Parathyroid adenoma (tissue), 2 donors: ENCODE measurements around the gene CNNM4.

ENCODE experiments used
- H2AFZ ChIP-seq: fragments of 300-600 bp; sonication (generic); one replicate; pipeline ENCODE4 v1.7.0; 2017; ENCODE audit warnings: antibody characterized with exemption, mild to moderate bottlenecking
- H3K27ac ChIP-seq: fragments of 300-600 bp; sonication (generic); one replicate; pipeline ENCODE4 v1.7.0; 2017
- H3K27me3 ChIP-seq: fragments of 300-600 bp; sonication (generic); one replicate; pipeline ENCODE4 v1.7.0; 2017; ENCODE audit warnings: low read length; ENCODE audit not compliant: control insufficient read depth, insufficient read depth
- H3K36me3 ChIP-seq: fragments of 300-600 bp; sonication (generic); one replicate; pipeline ENCODE4 v1.7.0; 2017; ENCODE audit warnings: low read length; ENCODE audit not compliant: control insufficient read depth, insufficient read depth
- H3K4me1 ChIP-seq: fragments of 300-600 bp; sonication (generic); one replicate; pipeline ENCODE4 v1.7.0; 2017; ENCODE audit warnings: control low read depth
- H3K4me2 ChIP-seq: fragments of 300-600 bp; sonication (generic); one replicate; pipeline ENCODE4 v1.7.0; 2017; ENCODE audit warnings: low read length
- H3K4me3 ChIP-seq: fragments of 300-600 bp; sonication (generic); one replicate; pipeline ENCODE4 v1.7.0; 2017; ENCODE audit warnings: low read depth, low read length
- H3K79me2 ChIP-seq: fragments of 300-600 bp; sonication (generic); one replicate; pipeline ENCODE4 v1.7.0; 2017; ENCODE audit warnings: control low read depth
- H3K9ac ChIP-seq: fragments of 300-600 bp; sonication (generic); one replicate; pipeline ENCODE4 v1.7.0; 2017; ENCODE audit warnings: mild to moderate bottlenecking
- H3K9me3 ChIP-seq: fragments of 300-600 bp; sonication (generic); one replicate; pipeline ENCODE4 v1.7.0; 2017; ENCODE audit warnings: low read length; ENCODE audit not compliant: control insufficient read depth
- CTCF ChIP-seq: fragments of 300-600 bp; sonication (generic); IDR thresholded peaks from one replicate; pipeline ENCODE4 v1.7.0; 2017; ENCODE audit warnings: antibody characterized with exemption, mild to moderate bottlenecking
- donor health status: primary hyperparathyroidism.

CNNM4 gene

GRCh38 chr2:96848264-96848663 lies 87.6 kb downstream of the CNNM4 start:
- TF ChIP-seq CTCF = no peak
- Histone ChIP-seq H3K79me2 (peaks cover under 1% of the 10 kb centered on the region), H2AFZ (no peak overlapping the region), H3K4me3 (no peak overlapping the region), H3K4me2 (no peak overlapping the region), H3K27me3 (no peaks in the 10 kb centered on the region), H3K9me3 (no peaks in the 10 kb centered on the region), H3K9ac (no peak overlapping the region), H3K4me1 (no peaks in the 10 kb centered on the region), H3K36me3 (no peaks in the 10 kb centered on the region), H3K27ac (no peak overlapping the region)

- Histone ChIP-seq H3K9ac (no peak overlapping the region), H3K4me3 (no peak overlapping the region), H2AFZ (no peak overlapping the region), H3K27me3 (no peaks in the 10 kb centered on the region), H3K27ac (no peak overlapping the region), H3K9me3 (no peaks in the 10 kb centered on the region), H3K36me3 (no peaks in the 10 kb centered on the region), H3K79me2 (peaks cover 8% of the 10 kb centered on the region), H3K4me1 (peaks cover 6% of the 10 kb centered on the region), H3K4me2 (no peak overlapping the region)
- no peak for TF ChIP-seq CTCF
Measured at GRCh38 chr2:96852667-96853066, 92.0 kb downstream of the CNNM4 start.

- Histone ChIP-seq H3K4me3 (no peak overlapping the region), H3K9me3 (no peaks in the 10 kb centered on the region), H3K27me3 (no peaks in the 10 kb centered on the region), H3K4me1 (peaks cover 6% of the 10 kb centered on the region), H3K4me2 (no peak overlapping the region), H3K79me2 (peaks cover 8% of the 10 kb centered on the region), H3K36me3 (no peaks in the 10 kb centered on the region), H3K9ac (no peak overlapping the region), H3K27ac (no peak overlapping the region), H2AFZ (no peak overlapping the region)
- TF ChIP-seq CTCF = no peak
Measured at GRCh38 chr2:96853321-96853720, 92.6 kb downstream of the CNNM4 start.

GRCh38 chr2:96856776-96857666 lies 96.3 kb downstream of the CNNM4 start:
- Histone ChIP-seq H3K9me3 (no peaks in the 10 kb centered on the region), H3K4me2 (peak overlapping the region; percentile 96), H3K27ac (peak overlapping the region; percentile 55), H3K4me3 (peak overlapping the region; percentile 89), H2AFZ (peak overlapping the region; percentile 87), H3K27me3 (no peaks in the 10 kb centered on the region), H3K79me2 (peaks cover 8% of the 10 kb centered on the region), H3K4me1 (peaks cover 6% of the 10 kb centered on the region), H3K36me3 (no peaks in the 10 kb centered on the region), H3K9ac (peak overlapping the region; percentile 62)
- no peak for TF ChIP-seq CTCF
